GM12872 (cell line): ENCODE results near the gene ANKFN1.

Experiments used
- TF ChIP-seq, protein P1 (sequence below): IDR thresholded peaks from 3 replicates; pipeline ENCODE4 v1.5.1; 2011; ENCODE audit warnings: low read depth, mild to moderate bottlenecking, low read length, moderate library complexity; ENCODE audit not compliant: insufficient read depth

Gene ANKFN1

DNA sequence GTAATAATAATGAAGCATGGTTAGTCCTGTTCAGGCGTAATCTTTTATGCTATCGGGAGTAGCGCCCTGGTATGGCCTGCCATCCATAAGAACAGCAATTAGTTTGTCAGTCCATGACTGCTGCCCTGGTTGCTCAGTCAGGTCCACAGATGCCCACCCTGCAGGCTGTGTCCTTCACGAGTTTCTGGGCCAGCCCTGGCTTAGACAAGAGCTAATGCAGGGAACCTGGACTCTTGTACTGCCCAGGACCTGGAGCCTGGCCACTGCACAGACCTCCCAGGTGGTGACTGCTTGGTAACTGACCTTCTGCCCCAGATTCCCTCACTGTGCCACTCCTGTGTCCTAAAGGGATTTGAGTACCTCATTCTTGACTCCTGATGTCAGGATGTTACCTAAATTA lies 279.2 kb downstream of the ANKFN1 start:
- TF ChIP-seq, protein P1, sequence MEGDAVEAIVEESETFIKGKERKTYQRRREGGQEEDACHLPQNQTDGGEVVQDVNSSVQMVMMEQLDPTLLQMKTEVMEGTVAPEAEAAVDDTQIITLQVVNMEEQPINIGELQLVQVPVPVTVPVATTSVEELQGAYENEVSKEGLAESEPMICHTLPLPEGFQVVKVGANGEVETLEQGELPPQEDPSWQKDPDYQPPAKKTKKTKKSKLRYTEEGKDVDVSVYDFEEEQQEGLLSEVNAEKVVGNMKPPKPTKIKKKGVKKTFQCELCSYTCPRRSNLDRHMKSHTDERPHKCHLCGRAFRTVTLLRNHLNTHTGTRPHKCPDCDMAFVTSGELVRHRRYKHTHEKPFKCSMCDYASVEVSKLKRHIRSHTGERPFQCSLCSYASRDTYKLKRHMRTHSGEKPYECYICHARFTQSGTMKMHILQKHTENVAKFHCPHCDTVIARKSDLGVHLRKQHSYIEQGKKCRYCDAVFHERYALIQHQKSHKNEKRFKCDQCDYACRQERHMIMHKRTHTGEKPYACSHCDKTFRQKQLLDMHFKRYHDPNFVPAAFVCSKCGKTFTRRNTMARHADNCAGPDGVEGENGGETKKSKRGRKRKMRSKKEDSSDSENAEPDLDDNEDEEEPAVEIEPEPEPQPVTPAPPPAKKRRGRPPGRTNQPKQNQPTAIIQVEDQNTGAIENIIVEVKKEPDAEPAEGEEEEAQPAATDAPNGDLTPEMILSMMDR, result no peak

DNA sequence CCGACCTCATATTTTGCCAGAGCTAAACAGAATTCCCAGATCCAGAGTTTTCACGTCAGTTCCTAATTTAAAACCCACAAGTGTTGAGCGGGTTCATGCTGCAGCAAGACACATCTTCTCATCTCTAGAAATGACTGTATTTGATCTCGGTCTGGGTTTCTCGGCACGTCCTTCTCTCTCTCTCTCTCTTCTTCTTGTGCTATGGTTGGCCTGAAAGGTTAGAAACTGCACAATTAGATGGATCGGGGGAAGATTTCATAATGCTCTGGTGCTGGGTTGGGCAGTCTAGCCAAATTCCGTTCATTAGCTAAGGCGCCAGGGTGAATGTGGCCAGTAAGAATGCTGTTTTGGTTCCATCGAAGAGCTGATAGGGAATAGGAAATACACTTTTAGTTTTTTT lies 281.3 kb downstream of the ANKFN1 start:
- TF ChIP-seq, protein P1, result no peak

DNA sequence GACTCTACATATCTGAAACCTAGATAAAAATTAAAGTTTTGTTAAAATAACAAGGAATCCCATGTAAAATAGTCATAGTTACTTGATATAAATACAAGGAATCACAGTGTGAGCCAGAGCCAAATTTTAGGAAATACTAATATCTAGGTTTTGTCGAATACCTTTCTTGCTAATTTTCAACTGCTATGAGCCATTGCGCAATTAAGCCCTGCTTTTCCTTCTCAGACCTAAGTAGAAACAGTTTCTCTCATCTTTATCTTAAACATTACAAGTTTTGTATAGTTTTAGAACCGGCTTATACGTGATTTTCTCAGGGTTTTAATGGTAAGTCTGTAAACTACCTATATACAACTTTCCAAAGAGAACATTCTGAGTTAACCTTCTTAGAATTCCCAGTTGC lies 282.9 kb downstream of the ANKFN1 start:
- TF ChIP-seq, protein P1, result no peak

DNA sequence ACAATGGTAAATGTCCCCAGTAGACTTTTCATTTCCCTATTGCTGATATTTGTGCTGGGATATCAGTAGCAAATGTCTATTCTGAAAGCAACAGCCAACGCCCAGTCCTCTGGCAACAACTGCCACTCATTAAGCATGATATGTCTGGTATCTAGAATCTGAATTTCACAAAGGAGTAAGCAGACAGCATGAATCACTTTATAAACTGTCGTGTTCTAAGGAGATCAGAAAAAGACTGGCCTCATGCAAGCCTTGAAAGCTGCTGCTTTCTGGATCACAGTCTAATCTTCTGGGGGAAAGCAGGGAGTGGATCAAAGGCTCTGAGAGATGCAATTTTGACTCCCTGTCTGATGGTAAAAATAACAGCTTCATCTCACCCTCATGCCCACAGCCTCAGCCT lies 287.1 kb downstream of the ANKFN1 start:
- TF ChIP-seq, protein P1, result no peak

DNA sequence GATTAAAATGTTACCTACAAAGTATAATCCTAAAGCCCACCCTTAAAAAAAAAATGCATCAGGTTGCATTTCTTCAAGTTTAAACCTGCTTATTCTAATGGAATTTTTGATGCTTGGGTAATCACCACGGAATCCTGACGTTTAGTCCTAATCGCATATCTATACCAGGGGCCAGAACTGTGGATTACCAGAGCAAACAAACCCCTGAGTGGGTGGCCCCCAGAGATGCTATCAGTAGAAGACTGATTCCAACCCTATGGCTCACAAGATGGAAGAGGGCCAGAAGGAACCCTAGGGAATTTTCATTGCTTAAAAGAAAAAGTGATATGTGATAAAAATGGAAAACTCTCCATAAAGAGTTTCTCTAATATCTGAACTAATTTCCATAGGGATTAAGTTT lies 288.0 kb downstream of the ANKFN1 start:
- TF ChIP-seq, protein P1, result no peak

DNA sequence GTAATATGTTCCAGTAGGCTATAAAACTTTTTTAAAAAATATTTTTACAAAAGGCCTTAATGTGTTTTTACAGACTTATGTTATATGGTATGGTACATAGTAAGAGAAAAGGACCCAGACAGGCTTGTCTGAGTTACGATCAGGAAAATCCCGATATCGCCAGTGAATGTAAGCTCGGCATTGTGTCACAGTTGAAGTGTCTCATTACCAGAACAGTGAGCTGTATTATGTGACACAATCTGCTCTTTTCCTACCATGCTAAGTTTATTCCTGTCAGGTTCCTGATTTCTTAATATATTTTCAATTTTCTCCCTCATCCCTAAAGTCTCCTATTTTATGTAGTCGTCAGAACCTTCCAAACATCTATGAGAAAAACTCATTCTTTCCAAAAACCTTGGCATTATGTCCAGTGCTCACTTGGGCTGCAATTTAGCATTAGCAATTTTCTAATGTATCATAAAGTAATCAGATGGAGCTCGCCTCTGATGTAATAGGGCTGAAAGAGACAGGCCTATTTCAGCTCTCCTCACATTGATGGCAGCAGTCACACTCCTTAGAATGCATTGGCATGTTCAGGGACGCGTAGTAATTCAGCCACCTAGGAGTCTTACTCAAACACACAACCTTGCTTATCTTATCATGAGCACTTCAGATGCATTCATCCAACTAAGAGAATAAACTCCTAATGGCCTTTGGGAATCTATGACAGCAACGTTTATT lies 292.6 kb downstream of the ANKFN1 start:
- TF ChIP-seq, protein P1, result no peak

DNA sequence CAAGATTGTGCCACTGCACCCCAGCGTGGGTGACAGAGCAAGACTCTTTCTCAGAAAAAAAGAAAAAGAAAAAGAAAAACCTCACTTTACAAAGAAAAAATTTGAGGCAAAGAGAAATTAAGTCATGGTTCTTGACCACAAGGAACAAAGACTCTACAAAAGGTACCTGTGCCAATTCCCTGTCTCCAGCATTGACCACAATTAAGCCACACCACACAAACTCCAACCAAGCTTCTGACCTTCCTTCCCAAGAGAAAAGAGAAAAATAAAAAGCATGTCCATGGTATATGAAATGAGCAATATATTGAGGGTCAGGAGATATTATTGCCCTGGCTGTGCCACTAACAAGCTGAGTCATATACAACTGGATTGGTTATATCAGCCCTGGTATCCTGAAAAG lies 293.9 kb downstream of the ANKFN1 start:
- TF ChIP-seq, protein P1, result no peak
